Stimulated activated CD8-positive, alpha-beta memory T cell treated with anti-CD3 and anti-CD28 coated beads, Interleukin-2, amount 100 ng/mL, for 48 hours (primary cell): Measurements from ENCODE around the gene C10orf71.

ENCODE experiments used
- DNase-seq, 2 donors: peaks; one replicate each; pipeline ENCODE4 v3.0.0-alpha.2; 2020; ENCODE audit warnings: low read depth in 2 of 2

C10orf71 gene

GRCh38 chr10:49274886-49275285 lies 24.1 kb upstream of the C10orf71 start:
- DNase-seq = no peak

GRCh38 chr10:49275896-49276295 lies 23.1 kb upstream of the C10orf71 start:
- no peak for DNase-seq

GRCh38 chr10:49276596-49276995 lies 22.4 kb upstream of the C10orf71 start:
- DNase-seq = no peak

GRCh38 chr10:49277973-49278372 lies 21.0 kb upstream of the C10orf71 start:
- no peak for DNase-seq

GRCh38 chr10:49278497-49278981 lies 20.4 kb upstream of the C10orf71 start:
- DNase-seq = no peak

- DNase-seq = no peak
Observed at GRCh38 chr10:49279015-49279880, 19.7 kb upstream of the C10orf71 start.

GRCh38 chr10:49280001-49280408 lies 19.0 kb upstream of the C10orf71 start:
- peak in 1 of 2 donors; percentile 2 for DNase-seq

- peak in 1 of 2 donors; percentile 6 for DNase-seq
Observed at GRCh38 chr10:49281461-49281860, 17.5 kb upstream of the C10orf71 start.

GRCh38 chr10:49282306-49282705 lies 16.7 kb upstream of the C10orf71 start:
- no peak for DNase-seq

- DNase-seq = no peak
Observed at GRCh38 chr10:49282879-49283341, 16.1 kb upstream of the C10orf71 start.

GRCh38 chr10:49283491-49283890 lies 15.5 kb upstream of the C10orf71 start:
- no peak for DNase-seq

- DNase-seq = no peak
Observed at GRCh38 chr10:49284356-49284755, 14.6 kb upstream of the C10orf71 start.

GRCh38 chr10:49285232-49285631 lies 13.7 kb upstream of the C10orf71 start:
- no peak for DNase-seq

GRCh38 chr10:49286686-49287085 lies 12.3 kb upstream of the C10orf71 start:
- no peak for DNase-seq

- DNase-seq = no peak
Observed at GRCh38 chr10:49287689-49288340, 11.2 kb upstream of the C10orf71 start.

GRCh38 chr10:49288341-49289065 lies 10.5 kb upstream of the C10orf71 start:
- no peak for DNase-seq

- no peak for DNase-seq
Observed at GRCh38 chr10:49289480-49289879, 9.5 kb upstream of the C10orf71 start.

GRCh38 chr10:49290131-49290530 lies 8.8 kb upstream of the C10orf71 start:
- DNase-seq = no peak

- DNase-seq = no peak
Observed at GRCh38 chr10:49290607-49291006, 8.4 kb upstream of the C10orf71 start.

- no peak for DNase-seq
Observed at GRCh38 chr10:49292565-49293207, 6.3 kb upstream of the C10orf71 start.

GRCh38 chr10:49293208-49293603 lies 5.8 kb upstream of the C10orf71 start:
- no peak for DNase-seq

- DNase-seq = no peak
Observed at GRCh38 chr10:49294731-49295130, 4.2 kb upstream of the C10orf71 start.
